Neutrophil (primary cell): ENCODE data around the gene EYA3.

Experiments used
- H3K27ac ChIP-seq: fragments of 200-600 bp; sonication (generic); 2 replicates; pipeline ENCODE4 v1.5.1; 2016; ENCODE audit warnings: mild to moderate bottlenecking, moderate library complexity
- H3K27me3 ChIP-seq: fragments of 200-600 bp; sonication (generic); 2 replicates; pipeline ENCODE4 v1.6.0; 2016; ENCODE audit warnings: mild to moderate bottlenecking
- H3K36me3 ChIP-seq: fragments of 200-600 bp; sonication (generic); 2 replicates; pipeline ENCODE4 v1.5.1; 2017
- H3K4me1 ChIP-seq, 2 experiments: fragments of 200-600 bp in 1 of 2; sonication (generic) in 1 of 2; 1 replicate in 1 of 2; 2 replicates in 1 of 2; pipeline versions ENCODE4 v1.5.1 to v1.6.1; 2013 to 2016; ENCODE audit warnings: low read depth in 1 of 2, low read length in 1 of 2, mild to moderate bottlenecking in 1 of 2, moderate library complexity in 1 of 2; ENCODE audit not compliant: control insufficient read depth in 1 of 2, insufficient read depth in 1 of 2
- H3K4me3 ChIP-seq, 2 experiments: fragments of 200-600 bp in 1 of 2; sonication (generic) in 1 of 2; 1 replicate in 1 of 2; 2 replicates in 1 of 2; pipeline ENCODE4 v1.5.1; 2013 to 2016; ENCODE audit warnings: low read depth in 1 of 2, low read length in 1 of 2, mild to moderate bottlenecking in 1 of 2, moderate library complexity in 1 of 2
- H3K9me3 ChIP-seq: fragments of 200-600 bp; sonication (generic); 2 replicates; pipeline ENCODE4 v1.5.1; 2016
- TF ChIP-seq, protein P1 (sequence below): fragments of 200-600 bp; sonication (generic); IDR thresholded peaks from 2 replicates; pipeline ENCODE4 v1.5.1; 2016; ENCODE audit warnings: antibody characterized with exemption

The EYA3 gene

GRCh38 chr1:27954186-27954585, 134.2 kb downstream of the EYA3 start:
- Histone ChIP-seq H3K27ac (no peak overlapping the region), H3K4me3 (no peak overlapping the region), H3K36me3 (no peaks in the 10 kb centered on the region), H3K4me1 (peaks cover 24 to 26% of the 10 kb centered on the region in 2 experiments), H3K9me3 (no peaks in the 10 kb centered on the region), H3K27me3 (no peaks in the 10 kb centered on the region)
- TF ChIP-seq, protein P1, sequence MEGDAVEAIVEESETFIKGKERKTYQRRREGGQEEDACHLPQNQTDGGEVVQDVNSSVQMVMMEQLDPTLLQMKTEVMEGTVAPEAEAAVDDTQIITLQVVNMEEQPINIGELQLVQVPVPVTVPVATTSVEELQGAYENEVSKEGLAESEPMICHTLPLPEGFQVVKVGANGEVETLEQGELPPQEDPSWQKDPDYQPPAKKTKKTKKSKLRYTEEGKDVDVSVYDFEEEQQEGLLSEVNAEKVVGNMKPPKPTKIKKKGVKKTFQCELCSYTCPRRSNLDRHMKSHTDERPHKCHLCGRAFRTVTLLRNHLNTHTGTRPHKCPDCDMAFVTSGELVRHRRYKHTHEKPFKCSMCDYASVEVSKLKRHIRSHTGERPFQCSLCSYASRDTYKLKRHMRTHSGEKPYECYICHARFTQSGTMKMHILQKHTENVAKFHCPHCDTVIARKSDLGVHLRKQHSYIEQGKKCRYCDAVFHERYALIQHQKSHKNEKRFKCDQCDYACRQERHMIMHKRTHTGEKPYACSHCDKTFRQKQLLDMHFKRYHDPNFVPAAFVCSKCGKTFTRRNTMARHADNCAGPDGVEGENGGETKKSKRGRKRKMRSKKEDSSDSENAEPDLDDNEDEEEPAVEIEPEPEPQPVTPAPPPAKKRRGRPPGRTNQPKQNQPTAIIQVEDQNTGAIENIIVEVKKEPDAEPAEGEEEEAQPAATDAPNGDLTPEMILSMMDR = no peak

DNA sequence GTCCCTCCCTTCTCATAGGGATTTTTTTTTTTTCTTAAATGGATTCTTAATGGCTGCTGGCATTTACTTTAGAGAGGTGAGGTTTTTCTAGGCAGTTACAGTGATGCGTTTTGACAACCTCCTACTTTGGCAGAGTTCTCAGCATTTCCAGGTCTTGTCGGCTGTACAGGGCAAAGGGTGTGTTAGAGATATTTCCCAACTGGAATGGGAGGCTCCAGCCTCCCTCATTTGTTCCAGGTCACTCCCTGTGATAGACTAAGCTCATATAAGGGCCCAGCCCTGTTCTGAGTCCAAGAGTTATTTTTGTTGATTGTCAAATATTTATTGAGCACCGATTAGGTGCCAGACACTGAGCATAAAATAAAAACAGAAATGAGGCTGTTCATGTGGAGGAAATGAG, 136.3 kb downstream of the EYA3 start:
- H3K4me3 ChIP-seq = no peak overlapping the region
- H3K27me3 ChIP-seq = no peaks in the 10 kb centered on the region

GRCh38 chr1:27951396-27951795, 137.0 kb downstream of the EYA3 start:
- H3K9me3 ChIP-seq = no peaks in the 10 kb centered on the region
- no peaks in the 10 kb centered on the region for H3K36me3 ChIP-seq
- H3K4me1 ChIP-seq = peaks cover 12 to 14% of the 10 kb centered on the region in 2 experiments
- no peaks in the 10 kb centered on the region for H3K27me3 ChIP-seq
- H3K27ac ChIP-seq = no peak overlapping the region
- no peak overlapping the region for H3K4me3 ChIP-seq
- TF ChIP-seq, protein P1 = no peak

More for the DNA sequence above, 136.3 kb downstream of the EYA3 start:
- H3K27ac ChIP-seq = no peak overlapping the region
- H3K9me3 ChIP-seq = no peaks in the 10 kb centered on the region
- no peaks in the 10 kb centered on the region for H3K36me3 ChIP-seq
- TF ChIP-seq, protein P1 = no peak
- peaks cover 12 to 14% of the 10 kb centered on the region in 2 experiments for H3K4me1 ChIP-seq

DNA sequence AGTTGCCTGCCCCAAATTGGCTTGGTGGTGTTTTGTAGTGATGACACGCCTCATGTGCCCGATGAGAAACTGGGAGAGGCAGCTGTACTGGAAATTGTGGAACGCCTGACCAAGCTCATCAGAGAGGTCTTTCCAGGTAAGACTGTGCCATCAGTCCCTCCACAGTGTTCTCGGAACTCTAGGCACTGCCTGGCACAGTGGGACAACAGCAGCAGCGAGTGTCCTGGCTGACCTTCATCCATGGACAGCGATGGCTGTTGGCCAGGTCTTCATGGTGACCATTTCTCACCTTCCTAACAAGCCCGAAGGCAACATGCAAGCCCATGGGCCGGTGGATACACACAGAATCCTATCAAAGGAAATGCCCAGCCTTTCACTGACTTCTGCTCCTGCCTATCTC, 139.4 kb downstream of the EYA3 start:
- Histone ChIP-seq H3K27ac (peak overlapping the region; percentile 4), H3K4me1 (peaks cover 18 to 20% of the 10 kb centered on the region in 2 experiments)
- TF ChIP-seq, protein P1 = no peak

DNA sequence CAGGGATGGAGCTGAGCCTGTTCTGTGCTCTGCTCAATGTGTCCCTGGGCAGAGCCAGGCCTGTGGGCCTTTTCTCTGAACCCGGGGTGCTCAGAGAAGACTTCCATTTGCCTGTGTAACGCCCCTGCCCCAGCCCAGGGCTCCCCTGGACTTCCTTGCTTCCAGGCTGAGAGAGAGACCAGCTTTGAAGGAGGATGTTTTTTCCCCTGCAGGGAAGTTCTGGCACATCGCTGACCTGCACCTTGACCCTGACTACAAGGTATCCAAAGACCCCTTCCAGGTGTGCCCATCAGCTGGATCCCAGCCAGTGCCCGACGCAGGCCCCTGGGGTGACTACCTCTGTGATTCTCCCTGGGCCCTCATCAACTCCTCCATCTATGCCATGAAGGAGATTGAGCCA, 143.4 kb downstream of the EYA3 start:
- H3K4me3 ChIP-seq = peak overlapping the region in 1 of 2 experiments; percentile 37
- H3K27me3 ChIP-seq = no peaks in the 10 kb centered on the region
- TF ChIP-seq, protein P1 = no peak
- H3K4me1 ChIP-seq = peaks cover 58 to 60% of the 10 kb centered on the region in 2 experiments
- no peaks in the 10 kb centered on the region for H3K9me3 ChIP-seq
- H3K27ac ChIP-seq = peak overlapping the region; percentile 91
- no peaks in the 10 kb centered on the region for H3K36me3 ChIP-seq

More for the DNA sequence above, 139.4 kb downstream of the EYA3 start:
- Histone ChIP-seq H3K4me3 (no peak overlapping the region), H3K27me3 (no peaks in the 10 kb centered on the region), H3K9me3 (no peaks in the 10 kb centered on the region), H3K36me3 (no peaks in the 10 kb centered on the region)
